Fibroblast of the aortic adventitia (primary cell): Measurements from ENCODE around the gene ITFG1. TPM values are rescaled to one million over a fixed set of nuclear protein-coding genes. Genes with fewer than 3 reads are reported as not detected.

Experiments used
- DNase-seq: peaks from one replicate; pipeline ENCODE4 v3.0.0-alpha.2; 2010; ENCODE audit warnings: low read depth
- H3K4me3 ChIP-seq: 2 replicates; pipeline ENCODE4 v1.5.1; 2011; ENCODE audit warnings: low read depth, mild to moderate bottlenecking, control low read depth, low read length, moderate library complexity
- CTCF ChIP-seq: IDR thresholded peaks from 2 replicates; pipeline ENCODE4 v1.5.1; 2011; ENCODE audit warnings: mild to moderate bottlenecking, low read length, control low read depth, inconsistent platforms; ENCODE audit not compliant: insufficient read depth
- total RNA-seq: library from RNA; depleted of rRNA; stranded (reverse); fragments of >200 nt; gene quantifications from 2 replicates; pipeline ENCODE4 v1.2.3, GENCODE V29; 2012; ENCODE audit warnings: low replicate concordance

ITFG1 gene
- total RNA-seq, 1 donor: 62.4 TPM

- H3K4me3 ChIP-seq: no peak overlapping the region
- no peak for DNase-seq
- no peak for TF ChIP-seq CTCF
Measured at GRCh38 chr16:47499080-47499699, 38.3 kb upstream of the ITFG1 start.

- no peak for DNase-seq
- H3K4me3 ChIP-seq: no peak overlapping the region
- no peak for TF ChIP-seq CTCF
Measured at GRCh38 chr16:47493381-47494337, 32.8 kb upstream of the ITFG1 start.

GRCh38 chr16:47492428-47493377 is 31.8 kb upstream of the ITFG1 start:
- no peak overlapping the region for H3K4me3 ChIP-seq
- peak; percentile 59 for DNase-seq
- TF ChIP-seq CTCF: no peak

- H3K4me3 ChIP-seq: no peak overlapping the region
- DNase-seq: no peak
- no peak for TF ChIP-seq CTCF
Measured at GRCh38 chr16:47492036-47492427, 31.2 kb upstream of the ITFG1 start.

GRCh38 chr16:47490471-47490870 is 29.6 kb upstream of the ITFG1 start:
- no peak overlapping the region for H3K4me3 ChIP-seq
- TF ChIP-seq CTCF: no peak
- no peak for DNase-seq

- TF ChIP-seq CTCF: no peak
- DNase-seq: no peak
- H3K4me3 ChIP-seq: no peak overlapping the region
Measured at GRCh38 chr16:47488051-47488450, 27.2 kb upstream of the ITFG1 start.
